NB4 (cell line): ENCODE results near the gene CEP192.

ENCODE experiments used
- MYC ChIP-seq: IDR thresholded peaks from 2 replicates; pipeline ENCODE4 v1.6.1; 2011; ENCODE audit warnings: low read depth, low read length
- TF ChIP-seq, protein P1 (sequence below): IDR thresholded peaks from one replicate; pipeline ENCODE4 v1.5.1; 2012; ENCODE audit warnings: low read depth, low read length
- TF ChIP-seq, protein P2 (sequence below): IDR thresholded peaks from 2 replicates; pipeline ENCODE4 v1.6.1; 2011; ENCODE audit warnings: low read depth, low read length

DNA sequence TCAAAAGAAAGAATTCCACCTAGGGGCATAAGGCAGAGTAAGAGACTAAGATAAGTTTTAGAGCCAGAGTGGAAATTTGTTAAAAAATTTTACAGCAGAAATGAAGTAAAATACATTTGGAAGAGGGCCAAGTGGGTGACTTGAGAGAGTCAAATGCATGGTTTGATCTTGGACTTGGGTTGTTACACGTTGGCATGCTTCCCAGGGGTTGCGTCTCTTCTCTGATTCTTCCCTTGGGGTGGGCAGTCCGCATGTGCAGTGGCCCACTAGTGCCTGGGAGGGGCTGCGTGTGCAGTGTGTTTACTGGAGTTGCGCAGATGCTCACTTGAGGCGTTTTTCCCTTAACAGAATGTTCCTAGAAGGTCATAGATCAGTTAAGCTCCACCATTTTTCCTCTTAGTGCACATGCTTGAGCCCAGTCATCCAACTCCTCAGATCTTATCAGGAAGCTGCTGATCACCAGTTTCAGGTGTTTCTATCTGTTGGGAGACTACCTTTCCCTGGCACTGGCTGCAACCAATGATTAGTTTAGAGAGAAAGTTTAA lies 30.2 kb upstream of the CEP192 start:
- TF ChIP-seq, protein P1, sequence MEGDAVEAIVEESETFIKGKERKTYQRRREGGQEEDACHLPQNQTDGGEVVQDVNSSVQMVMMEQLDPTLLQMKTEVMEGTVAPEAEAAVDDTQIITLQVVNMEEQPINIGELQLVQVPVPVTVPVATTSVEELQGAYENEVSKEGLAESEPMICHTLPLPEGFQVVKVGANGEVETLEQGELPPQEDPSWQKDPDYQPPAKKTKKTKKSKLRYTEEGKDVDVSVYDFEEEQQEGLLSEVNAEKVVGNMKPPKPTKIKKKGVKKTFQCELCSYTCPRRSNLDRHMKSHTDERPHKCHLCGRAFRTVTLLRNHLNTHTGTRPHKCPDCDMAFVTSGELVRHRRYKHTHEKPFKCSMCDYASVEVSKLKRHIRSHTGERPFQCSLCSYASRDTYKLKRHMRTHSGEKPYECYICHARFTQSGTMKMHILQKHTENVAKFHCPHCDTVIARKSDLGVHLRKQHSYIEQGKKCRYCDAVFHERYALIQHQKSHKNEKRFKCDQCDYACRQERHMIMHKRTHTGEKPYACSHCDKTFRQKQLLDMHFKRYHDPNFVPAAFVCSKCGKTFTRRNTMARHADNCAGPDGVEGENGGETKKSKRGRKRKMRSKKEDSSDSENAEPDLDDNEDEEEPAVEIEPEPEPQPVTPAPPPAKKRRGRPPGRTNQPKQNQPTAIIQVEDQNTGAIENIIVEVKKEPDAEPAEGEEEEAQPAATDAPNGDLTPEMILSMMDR: no peak
- TF ChIP-seq, protein P2, sequence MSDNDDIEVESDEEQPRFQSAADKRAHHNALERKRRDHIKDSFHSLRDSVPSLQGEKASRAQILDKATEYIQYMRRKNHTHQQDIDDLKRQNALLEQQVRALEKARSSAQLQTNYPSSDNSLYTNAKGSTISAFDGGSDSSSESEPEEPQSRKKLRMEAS: no peak
- no peak for TF ChIP-seq MYC
